ENCODE measurements around the gene PKHD1.

DNA sequence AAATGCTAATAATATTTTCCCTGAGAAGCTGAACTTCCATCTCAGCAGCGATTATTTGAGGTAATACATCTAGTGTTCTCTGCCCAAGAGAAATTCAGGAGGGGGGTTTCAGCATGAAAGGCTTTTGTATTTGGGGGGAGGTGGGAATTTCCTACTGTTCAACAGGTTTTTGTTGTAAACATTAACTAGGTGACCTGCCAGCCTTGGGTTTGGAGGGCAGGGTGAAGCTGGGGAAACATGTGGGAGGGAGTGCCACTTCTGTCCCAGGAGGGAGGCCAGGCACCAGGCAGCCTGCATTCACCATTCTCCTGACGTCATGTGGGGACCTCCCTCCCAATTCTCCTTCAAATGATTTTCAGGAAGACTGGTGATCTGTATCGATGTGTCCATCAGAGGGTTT is 37.7 kb upstream of the PKHD1 start:
- no peak for TF ChIP-seq CTCF (IDR thresholded peaks at IDR 0.05)
- TF ChIP-seq POLR2A (IDR thresholded peaks at IDR 0.05) = no peak
- TF ChIP-seq EP300 (IDR thresholded peaks at IDR 0.05) = no peak
- no peak for TF ChIP-seq POLR2AphosphoS5 (IDR thresholded peaks at IDR 0.05)

Data from suprapubic skin (tissue), 4 donors.